Coronary artery (tissue), 2 donors: Measurements from ENCODE around the gene PKNOX2.

ENCODE experiments used
- DNase-seq: peaks from one replicate; pipeline ENCODE4 v3.0.0-alpha.2; 2017; ENCODE audit warnings: low spot score
- H3K27ac ChIP-seq, 2 donors: fragments of 200-600 bp; sonication (generic); one replicate each; pipeline ENCODE4 v1.5.1; 2016 to 2019
- H3K4me3 ChIP-seq: fragments of 200-600 bp; sonication (generic); 2 replicates; pipeline ENCODE4 v1.5.1; 2016; ENCODE audit warnings: mild to moderate bottlenecking, moderate library complexity
- TF ChIP-seq, protein P1 (sequence below): fragments of 200-600 bp; sonication (generic); IDR thresholded peaks from one replicate; pipeline ENCODE4 v1.5.1; 2019; ENCODE audit warnings: antibody characterized with exemption

The PKNOX2 gene

DNA sequence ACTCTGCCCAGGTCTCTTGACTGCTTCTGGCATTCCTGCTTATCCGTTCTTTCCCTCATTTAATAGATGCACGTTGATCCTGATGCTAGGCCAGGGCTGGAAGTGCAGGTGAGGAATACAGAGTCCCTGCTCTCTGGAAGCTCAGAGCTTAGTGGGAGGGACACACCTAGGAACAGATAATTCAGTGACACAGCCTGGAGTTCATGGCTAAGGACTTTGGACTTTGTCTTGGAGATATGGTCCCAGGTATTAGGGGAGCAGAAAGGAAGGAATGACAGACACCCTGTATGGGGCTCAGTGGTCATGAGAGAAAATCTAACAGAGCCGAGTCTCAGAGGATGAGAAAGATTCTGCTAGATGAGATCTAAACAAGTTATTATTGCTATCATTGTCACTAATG, 160.6 kb downstream of the PKNOX2 start:
- H3K4me3 ChIP-seq, result no peak overlapping the region
- no peak overlapping the region for H3K27ac ChIP-seq
- TF ChIP-seq, protein P1, sequence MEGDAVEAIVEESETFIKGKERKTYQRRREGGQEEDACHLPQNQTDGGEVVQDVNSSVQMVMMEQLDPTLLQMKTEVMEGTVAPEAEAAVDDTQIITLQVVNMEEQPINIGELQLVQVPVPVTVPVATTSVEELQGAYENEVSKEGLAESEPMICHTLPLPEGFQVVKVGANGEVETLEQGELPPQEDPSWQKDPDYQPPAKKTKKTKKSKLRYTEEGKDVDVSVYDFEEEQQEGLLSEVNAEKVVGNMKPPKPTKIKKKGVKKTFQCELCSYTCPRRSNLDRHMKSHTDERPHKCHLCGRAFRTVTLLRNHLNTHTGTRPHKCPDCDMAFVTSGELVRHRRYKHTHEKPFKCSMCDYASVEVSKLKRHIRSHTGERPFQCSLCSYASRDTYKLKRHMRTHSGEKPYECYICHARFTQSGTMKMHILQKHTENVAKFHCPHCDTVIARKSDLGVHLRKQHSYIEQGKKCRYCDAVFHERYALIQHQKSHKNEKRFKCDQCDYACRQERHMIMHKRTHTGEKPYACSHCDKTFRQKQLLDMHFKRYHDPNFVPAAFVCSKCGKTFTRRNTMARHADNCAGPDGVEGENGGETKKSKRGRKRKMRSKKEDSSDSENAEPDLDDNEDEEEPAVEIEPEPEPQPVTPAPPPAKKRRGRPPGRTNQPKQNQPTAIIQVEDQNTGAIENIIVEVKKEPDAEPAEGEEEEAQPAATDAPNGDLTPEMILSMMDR, result no peak
- peak; percentile 16 for DNase-seq

GRCh38 chr11:125326126-125326525, 161.6 kb downstream of the PKNOX2 start:
- H3K27ac ChIP-seq, result no peak overlapping the region
- H3K4me3 ChIP-seq, result no peak overlapping the region
- TF ChIP-seq, protein P1, result no peak
- no peak for DNase-seq

DNA sequence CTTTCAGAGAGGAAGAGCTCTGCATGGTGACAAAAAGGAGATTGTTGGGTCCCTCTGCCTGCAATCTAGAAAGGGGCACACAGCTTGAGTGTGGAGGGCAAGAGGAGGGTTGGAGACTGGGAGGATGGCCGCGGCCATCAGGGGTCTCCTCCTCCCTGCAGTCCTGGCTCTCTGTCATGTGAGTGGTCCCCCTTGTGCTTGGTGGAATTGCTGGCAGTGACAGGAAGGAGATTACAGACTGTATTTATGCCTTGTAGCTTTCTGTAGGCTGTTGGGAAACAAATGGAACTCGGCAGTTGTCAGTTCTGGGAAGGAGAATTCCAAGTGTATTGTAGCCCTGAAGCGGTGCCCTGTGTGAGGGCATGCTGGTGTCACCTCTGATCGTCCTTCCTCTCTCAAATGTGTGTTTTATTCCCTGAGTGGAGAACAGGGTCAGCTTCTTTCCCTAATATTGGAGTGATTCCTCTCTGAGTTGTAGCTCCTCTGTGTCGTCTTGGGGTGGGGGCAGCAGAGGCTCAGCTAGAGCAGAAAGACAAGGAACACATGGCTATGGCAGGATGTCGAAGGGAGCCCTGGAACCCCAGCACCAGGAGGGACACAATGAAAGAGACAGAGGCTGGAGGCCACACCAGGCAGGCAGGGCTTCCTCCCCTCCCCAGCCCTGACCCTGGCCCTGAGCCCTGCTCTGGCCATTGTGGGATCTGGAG, 163.1 kb downstream of the PKNOX2 start:
- no peak overlapping the region for H3K4me3 ChIP-seq
- no peak overlapping the region for H3K27ac ChIP-seq
- TF ChIP-seq, protein P1, result no peak
- peak; percentile 56 for DNase-seq

- DNase-seq, result no peak
- H3K27ac ChIP-seq, result no peak overlapping the region
- TF ChIP-seq, protein P1, result no peak
- H3K4me3 ChIP-seq, result no peak overlapping the region
These were observed 163.7 kb downstream of the PKNOX2 start for GRCh38 chr11:125328225-125328580.

GRCh38 chr11:125329786-125330185, 165.2 kb downstream of the PKNOX2 start:
- H3K4me3 ChIP-seq, result no peak overlapping the region
- no peak overlapping the region for H3K27ac ChIP-seq
- TF ChIP-seq, protein P1, result no peak
- DNase-seq, result peak; percentile 59

- H3K27ac ChIP-seq, result no peak overlapping the region
- no peak overlapping the region for H3K4me3 ChIP-seq
- peak; percentile 50 for DNase-seq
- TF ChIP-seq, protein P1, result no peak
These were observed 166.1 kb downstream of the PKNOX2 start for GRCh38 chr11:125330462-125331325.
